GM20431 (cell line): ENCODE data around the gene CBLC.

Experiments used
- in situ Hi-C: fragments of 300-500 bp; cut with MseI, MboI; formaldehyde crosslinking; loops from one replicate; pipeline ENCODE4 v1.15.0; 2020; ENCODE audit warnings: low sequenced_read_pairs; ENCODE audit not compliant: unreplicated experiment

The CBLC gene

GRCh38 chr19:44792281-44792680, 14.6 kb downstream of the CBLC start:
- in situ Hi-C loops: no loop called here

- in situ Hi-C loops: no loop called here
Measured at GRCh38 chr19:44794610-44795009, 16.9 kb downstream of the CBLC start.

- in situ Hi-C loops: no loop called here
Measured at GRCh38 chr19:44795398-44795987, 17.8 kb downstream of the CBLC start.

- in situ Hi-C loops: no loop called here
Measured at GRCh38 chr19:44796701-44797115, 19.0 kb downstream of the CBLC start.

- in situ Hi-C loops: no loop called here
Measured at GRCh38 chr19:44799627-44800346, 22.1 kb downstream of the CBLC start.

GRCh38 chr19:44800461-44800860, 22.8 kb downstream of the CBLC start:
- in situ Hi-C loops: no loop called here

- in situ Hi-C loops: no loop called here
Measured at GRCh38 chr19:44803442-44804428, 26.0 kb downstream of the CBLC start.

GRCh38 chr19:44806291-44806690, 28.6 kb downstream of the CBLC start:
- in situ Hi-C loops: no loop called here

GRCh38 chr19:44807162-44807561, 29.5 kb downstream of the CBLC start:
- in situ Hi-C loops: no loop called here

GRCh38 chr19:44807652-44808462, 30.2 kb downstream of the CBLC start:
- in situ Hi-C loops: no loop called here

- in situ Hi-C loops: no loop called here
Measured at GRCh38 chr19:44808463-44809371, 31.0 kb downstream of the CBLC start, which contains the start of gene BCAM. Gene BCAM, plus strand, starts transcription at chr19:44809103. Its CDS starts 22 bp downstream, at chr19:44809125.

GRCh38 chr19:44809577-44810233, 32.0 kb downstream of the CBLC start:
- in situ Hi-C loops: no loop called here

- in situ Hi-C loops: no loop called here
Measured at GRCh38 chr19:44810234-44811121, 32.8 kb downstream of the CBLC start.

GRCh38 chr19:44811122-44811419, 33.4 kb downstream of the CBLC start:
- in situ Hi-C loops: no loop called here

- in situ Hi-C loops: no loop called here
Measured at GRCh38 chr19:44812142-44812718, 34.5 kb downstream of the CBLC start.

GRCh38 chr19:44813070-44813840, 35.6 kb downstream of the CBLC start:
- in situ Hi-C loops: no loop called here
